WTC11 (cell line): ENCODE data around the gene CTDSPL. TPM values are rescaled to one million over a fixed set of nuclear protein-coding genes. Genes with fewer than 3 reads are reported as not detected.

Experiments
- ATAC-seq: fragments of 200-7000 bp; cut with Tn5 transposase; 2 replicates; pipeline ENCODE4 v1.10.0; 2021; ENCODE audit warnings: mild to moderate bottlenecking, moderate library complexity
- CTCF ChIA-PET: fragments of 300-600 bp; sonication (Branson Sonifier 250); formaldehyde crosslinking; loops from one replicate; lab custom pipeline; 2021; ENCODE audit warnings: antibody characterized with exemption; lab: Charles Lee
- POLR2A ChIA-PET: fragments of 350-600 bp; sonication (Branson Sonifier 250); formaldehyde crosslinking; loops from one replicate; lab custom pipeline; 2021; ENCODE audit warnings: antibody characterized with exemption; lab: Charles Lee
- DNase-seq: peaks from one replicate; pipeline ENCODE4 v3.0.0; 2021; ENCODE audit warnings: low spot score
- H3K27ac Mint-ChIP-seq: 2 replicates; pipeline ENCODE4 v1.8.0; 2021; ENCODE audit warnings: mixed read lengths
- H3K27me3 Mint-ChIP-seq: 2 replicates; pipeline ENCODE4 v1.8.0; 2021; ENCODE audit warnings: low read depth, mild to moderate bottlenecking, moderate library complexity, mixed read lengths
- H3K36me3 Mint-ChIP-seq: 2 replicates; pipeline ENCODE4 v1.8.0; 2021; ENCODE audit warnings: mixed read lengths
- H3K4me1 Mint-ChIP-seq: 2 replicates; pipeline ENCODE4 v1.8.0; 2022; ENCODE audit warnings: mixed read lengths
- H3K4me3 Mint-ChIP-seq: 2 replicates; pipeline ENCODE4 v1.8.0; 2021; ENCODE audit warnings: mild to moderate bottlenecking, moderate library complexity, mixed read lengths
- H3K9me3 Mint-ChIP-seq: 2 replicates; pipeline ENCODE4 v1.8.0; 2021; ENCODE audit warnings: mixed read lengths
- ATF1 ChIP-seq: sonication (generic); formaldehyde crosslinking; IDR thresholded peaks from 2 replicates; pipeline ENCODE4 v1.8.1; 2023; ENCODE audit warnings: mild to moderate bottlenecking, moderate library complexity, missing genetic modification reagents
- CREB1 ChIP-seq: sonication (generic); formaldehyde crosslinking; IDR thresholded peaks from 2 replicates; pipeline ENCODE4 v1.8.0; 2023; ENCODE audit warnings: mild to moderate bottlenecking, missing genetic modification reagents
- CREM ChIP-seq: sonication (generic); formaldehyde crosslinking; IDR thresholded peaks from 2 replicates; pipeline ENCODE4 v1.8.1; 2022; ENCODE audit warnings: mild to moderate bottlenecking, missing genetic modification reagents, moderate library complexity
- ELF4 ChIP-seq: sonication (generic); formaldehyde crosslinking; IDR thresholded peaks from 2 replicates; pipeline ENCODE4 v1.8.1; 2022; ENCODE audit warnings: low read depth, mild to moderate bottlenecking, moderate library complexity, missing genetic modification reagents
- FOXK1 ChIP-seq: sonication (generic); formaldehyde crosslinking; IDR thresholded peaks from 2 replicates; pipeline ENCODE4 v1.8.0; 2022; ENCODE audit warnings: mild to moderate bottlenecking, moderate library complexity, missing genetic modification reagents
- GABPB1 ChIP-seq: sonication (generic); formaldehyde crosslinking; IDR thresholded peaks from 2 replicates; pipeline ENCODE4 v1.8.1; 2023; ENCODE audit warnings: mild to moderate bottlenecking, missing genetic modification reagents
- GRHL2 ChIP-seq: fragments of 250-450 bp; sonication (Bioruptor Pico); IDR thresholded peaks from 2 replicates; pipeline ENCODE4 v1.8.0; 2022; ENCODE audit warnings: mild to moderate bottlenecking, moderate library complexity; ENCODE audit not compliant: insufficient replicate concordance, severe bottlenecking
- IRF2 ChIP-seq: sonication (generic); formaldehyde crosslinking; IDR thresholded peaks from 2 replicates; pipeline ENCODE4 v1.8.0; 2022; ENCODE audit warnings: low read depth, missing genetic modification reagents, borderline replicate concordance
- KAT7 ChIP-seq: sonication (generic); formaldehyde crosslinking; IDR thresholded peaks from 2 replicates; pipeline ENCODE4 v1.8.1; 2023; ENCODE audit warnings: missing genetic modification reagents, mild to moderate bottlenecking, borderline replicate concordance
- NFE2L1 ChIP-seq: sonication (generic); formaldehyde crosslinking; IDR thresholded peaks from 2 replicates; pipeline ENCODE4 v1.8.1; 2023; ENCODE audit warnings: missing genetic modification reagents
- NR1H2 ChIP-seq: sonication (generic); formaldehyde crosslinking; IDR thresholded peaks from 2 replicates; pipeline ENCODE4 v1.9.0; 2021; ENCODE audit warnings: mild to moderate bottlenecking, moderate library complexity, missing genetic modification reagents
- OVOL2 ChIP-seq: fragments of 250-450 bp; sonication (Bioruptor Pico); IDR thresholded peaks from 2 replicates; pipeline ENCODE4 v1.9.0; 2021; ENCODE audit warnings: mild to moderate bottlenecking, borderline replicate concordance
- RELA ChIP-seq: sonication (generic); formaldehyde crosslinking; IDR thresholded peaks from 2 replicates; pipeline ENCODE4 v1.8.1; 2022; ENCODE audit warnings: missing genetic modification reagents, mild to moderate bottlenecking, borderline replicate concordance
- SP1 ChIP-seq: sonication (generic); formaldehyde crosslinking; conservative IDR thresholded peaks from 2 replicates; pipeline ENCODE4 v1.8.1; 2022; ENCODE audit warnings: missing genetic modification reagents
- TCF7 ChIP-seq: sonication (generic); formaldehyde crosslinking; IDR thresholded peaks from 2 replicates; pipeline ENCODE4 v1.8.0; 2022; ENCODE audit warnings: mild to moderate bottlenecking, low read depth, missing genetic modification reagents, moderate library complexity
- TEAD1 ChIP-seq: sonication (generic); formaldehyde crosslinking; IDR thresholded peaks from 2 replicates; pipeline ENCODE4 v1.8.0; 2022; ENCODE audit warnings: mild to moderate bottlenecking, missing genetic modification reagents
- TP53 ChIP-seq: sonication (generic); formaldehyde crosslinking; IDR thresholded peaks from 2 replicates; pipeline ENCODE4 v1.8.1; 2023; ENCODE audit warnings: mild to moderate bottlenecking, missing genetic modification reagents
- ZNF138 ChIP-seq: sonication (generic); formaldehyde crosslinking; conservative IDR thresholded peaks from 2 replicates; pipeline ENCODE4 v1.8.1; 2022; ENCODE audit warnings: mild to moderate bottlenecking, moderate library complexity, missing genetic modification reagents
- ZNF219 ChIP-seq: sonication (generic); formaldehyde crosslinking; IDR thresholded peaks from 2 replicates; pipeline ENCODE4 v1.8.0; 2023; ENCODE audit warnings: missing genetic modification reagents, mild to moderate bottlenecking, borderline replicate concordance
- ZNF232 ChIP-seq: sonication (generic); formaldehyde crosslinking; IDR thresholded peaks from 2 replicates; pipeline ENCODE4 v1.8.0; 2022; ENCODE audit warnings: mild to moderate bottlenecking, missing genetic modification reagents
- ZNF396 ChIP-seq: fragments of 250-450 bp; sonication (Bioruptor Pico); IDR thresholded peaks from 2 replicates; pipeline ENCODE4 v1.8.0; 2021; ENCODE audit warnings: mild to moderate bottlenecking, moderate library complexity, borderline replicate concordance
- ZNF416 ChIP-seq: fragments of 250-450 bp; sonication (Bioruptor Pico); IDR thresholded peaks from 2 replicates; pipeline ENCODE4 v1.9.0; 2021; ENCODE audit warnings: mild to moderate bottlenecking, inconsistent platforms
- total RNA-seq: library from RNA; stranded (reverse); gene quantifications from 3 replicates; pipeline ENCODE4 v1.2.3, GENCODE V29; 2021
- TF ChIP-seq, protein P1 (sequence below): fragments of 250-450 bp; sonication (Bioruptor Pico); IDR thresholded peaks from 2 replicates; pipeline ENCODE4 v1.9.0; 2021; ENCODE audit warnings: moderate library complexity, mild to moderate bottlenecking, inconsistent platforms, borderline replicate concordance
- TF ChIP-seq, protein P2 (sequence below): sonication (generic); formaldehyde crosslinking; IDR thresholded peaks from 2 replicates; pipeline ENCODE4 v1.8.0; 2022; ENCODE audit warnings: mild to moderate bottlenecking, missing genetic modification reagents
- TF ChIP-seq, protein P3 (sequence below): sonication (generic); formaldehyde crosslinking; IDR thresholded peaks from 2 replicates; pipeline ENCODE4 v1.8.0; 2022; ENCODE audit warnings: mild to moderate bottlenecking, missing genetic modification reagents
- TF ChIP-seq, protein P4 (sequence below): sonication (generic); formaldehyde crosslinking; IDR thresholded peaks from 2 replicates; pipeline ENCODE4 v1.8.1; 2023; ENCODE audit warnings: mild to moderate bottlenecking, missing genetic modification reagents, moderate library complexity
- TF ChIP-seq, protein P5 (sequence below): sonication (generic); formaldehyde crosslinking; conservative IDR thresholded peaks from 2 replicates; pipeline ENCODE4 v1.8.1; 2022; ENCODE audit warnings: mild to moderate bottlenecking, missing genetic modification reagents
- TF ChIP-seq, protein P6 (sequence below): fragments of 250-450 bp; sonication (Bioruptor Pico); conservative IDR thresholded peaks from 2 replicates; pipeline ENCODE4 v1.9.0; 2021; ENCODE audit warnings: mild to moderate bottlenecking
- TF ChIP-seq, protein P7 (sequence below): sonication (generic); formaldehyde crosslinking; IDR thresholded peaks from 2 replicates; pipeline ENCODE4 v1.8.1; 2023; ENCODE audit warnings: mild to moderate bottlenecking, moderate library complexity, missing genetic modification reagents

The CTDSPL gene
- total RNA-seq, 1 experiment from 2014 or later: 41.2 TPM

DNA sequence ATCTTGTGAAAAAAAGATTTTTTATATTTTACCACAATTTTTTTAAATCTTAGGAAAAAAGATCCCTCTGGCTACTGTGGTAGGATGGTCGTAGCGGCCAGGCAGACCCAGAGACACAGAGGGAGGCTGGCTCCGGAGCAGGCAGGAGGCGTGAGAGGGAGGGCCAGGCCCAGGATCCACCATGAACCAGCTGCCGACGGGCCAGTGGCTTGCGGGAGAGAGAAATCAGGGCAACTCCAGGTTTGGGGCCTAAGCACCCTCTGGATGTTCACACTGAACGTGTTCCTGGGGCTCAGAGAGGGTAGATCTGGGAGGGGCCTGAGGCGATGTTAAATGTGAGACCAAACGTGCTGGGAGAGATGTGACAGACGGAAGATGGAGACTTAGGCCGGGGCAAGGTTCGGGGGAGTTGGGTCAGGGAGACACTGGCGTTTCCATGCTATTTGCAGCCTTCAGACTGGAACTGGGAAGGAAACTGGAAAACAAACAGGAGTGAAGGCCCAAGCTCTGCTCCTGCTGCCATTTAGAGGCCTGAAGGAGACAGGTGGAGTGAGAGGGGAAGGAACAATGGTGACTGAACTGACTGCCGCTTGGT is 127.3 kb downstream of the CTDSPL start:
- no peak overlapping the region for H3K4me3 Mint-ChIP-seq
- ChIA-PET POLR2A (no interaction called here), CTCF (interaction anchor here (1.5 kb wide), 1 partner anchor 15 kb away, joined by 9 read pairs; no protein-coding TSS in a partner anchor)
- ATAC-seq (no peak), DNase-seq (no peak)
- H3K36me3 Mint-ChIP-seq: no peaks in the 10 kb centered on the region
- H3K9me3 Mint-ChIP-seq: no peaks in the 10 kb centered on the region
- no peak overlapping the region for H3K27ac Mint-ChIP-seq
- peaks cover 12% of the 10 kb centered on the region for H3K4me1 Mint-ChIP-seq
- TF ChIP-seq FOXK1: no peak
- TF ChIP-seq GABPB1: no peak
- TF ChIP-seq ZNF219: no peak
- no peak for TF ChIP-seq ELF4 (CRISPR knock-in tag)
- TF ChIP-seq GRHL2 (CRISPR knock-in tag): no peak
- TF ChIP-seq ATF1 (CRISPR knock-in tag): no peak
- no peak for TF ChIP-seq ZNF396 (CRISPR knock-in tag)
- TF ChIP-seq KAT7 (CRISPR knock-in tag): no peak
- no peak for TF ChIP-seq TCF7 (CRISPR knock-in tag)
- TF ChIP-seq NR1H2 (CRISPR knock-in tag): no peak
- TF ChIP-seq, protein P1, sequence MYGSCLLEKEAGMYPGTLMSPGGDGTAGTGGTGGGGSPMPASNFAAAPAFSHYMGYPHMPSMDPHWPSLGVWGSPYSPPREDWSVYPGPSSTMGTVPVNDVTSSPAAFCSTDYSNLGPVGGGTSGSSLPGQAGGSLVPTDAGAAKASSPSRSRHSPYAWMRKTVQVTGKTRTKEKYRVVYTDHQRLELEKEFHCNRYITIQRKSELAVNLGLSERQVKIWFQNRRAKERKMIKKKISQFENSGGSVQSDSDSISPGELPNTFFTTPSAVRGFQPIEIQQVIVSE (CRISPR knock-in tag): no peak
- TF ChIP-seq NFE2L1 (CRISPR knock-in tag): no peak
- TF ChIP-seq, protein P2, sequence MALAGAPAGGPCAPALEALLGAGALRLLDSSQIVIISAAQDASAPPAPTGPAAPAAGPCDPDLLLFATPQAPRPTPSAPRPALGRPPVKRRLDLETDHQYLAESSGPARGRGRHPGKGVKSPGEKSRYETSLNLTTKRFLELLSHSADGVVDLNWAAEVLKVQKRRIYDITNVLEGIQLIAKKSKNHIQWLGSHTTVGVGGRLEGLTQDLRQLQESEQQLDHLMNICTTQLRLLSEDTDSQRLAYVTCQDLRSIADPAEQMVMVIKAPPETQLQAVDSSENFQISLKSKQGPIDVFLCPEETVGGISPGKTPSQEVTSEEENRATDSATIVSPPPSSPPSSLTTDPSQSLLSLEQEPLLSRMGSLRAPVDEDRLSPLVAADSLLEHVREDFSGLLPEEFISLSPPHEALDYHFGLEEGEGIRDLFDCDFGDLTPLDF (CRISPR knock-in tag): no peak
- TF ChIP-seq ZNF138 (CRISPR knock-in tag): no peak
- TF ChIP-seq SP1: no peak
- TF ChIP-seq RELA (CRISPR knock-in tag): no peak
- TF ChIP-seq, protein P3, sequence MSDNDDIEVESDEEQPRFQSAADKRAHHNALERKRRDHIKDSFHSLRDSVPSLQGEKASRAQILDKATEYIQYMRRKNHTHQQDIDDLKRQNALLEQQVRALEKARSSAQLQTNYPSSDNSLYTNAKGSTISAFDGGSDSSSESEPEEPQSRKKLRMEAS: no peak
- H3K27me3 Mint-ChIP-seq: peaks cover 14% of the 10 kb centered on the region

DNA sequence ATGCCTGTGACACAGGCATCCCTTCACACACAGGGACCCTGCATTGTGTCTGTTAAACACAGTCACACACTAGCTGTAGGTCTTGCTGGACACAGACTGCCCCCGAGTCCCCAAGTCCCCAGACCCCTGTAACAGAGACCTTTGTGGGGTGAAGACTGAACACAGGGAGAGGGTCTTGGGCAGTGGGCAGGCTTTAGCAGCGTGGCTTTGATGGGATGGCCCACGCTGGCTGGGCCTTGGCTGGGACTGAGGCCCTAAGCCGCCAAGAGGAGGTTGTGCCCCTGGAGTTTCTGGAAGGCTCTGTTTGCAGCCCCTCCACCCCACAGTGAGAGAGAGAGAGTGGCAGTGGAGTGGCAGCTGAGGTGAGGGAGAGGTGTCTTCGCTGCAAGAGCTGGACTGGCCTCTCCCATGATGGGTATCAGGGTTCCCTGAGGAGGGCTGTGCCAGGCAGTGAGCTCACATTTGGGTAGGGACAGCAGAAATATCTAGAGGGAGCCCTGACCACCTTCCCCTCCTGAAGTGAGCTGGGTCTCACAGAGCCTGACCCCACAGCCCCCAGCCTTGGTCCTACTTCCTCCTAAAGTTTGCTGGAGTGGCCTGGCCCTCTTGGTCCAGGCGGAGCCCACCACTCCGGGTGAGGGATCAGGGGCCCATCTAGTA is 128.3 kb downstream of the CTDSPL start:
- DNase-seq (no peak), ATAC-seq (no peak)
- no peak overlapping the region for H3K27ac Mint-ChIP-seq
- no peaks in the 10 kb centered on the region for H3K9me3 Mint-ChIP-seq
- TF ChIP-seq, protein P4, sequence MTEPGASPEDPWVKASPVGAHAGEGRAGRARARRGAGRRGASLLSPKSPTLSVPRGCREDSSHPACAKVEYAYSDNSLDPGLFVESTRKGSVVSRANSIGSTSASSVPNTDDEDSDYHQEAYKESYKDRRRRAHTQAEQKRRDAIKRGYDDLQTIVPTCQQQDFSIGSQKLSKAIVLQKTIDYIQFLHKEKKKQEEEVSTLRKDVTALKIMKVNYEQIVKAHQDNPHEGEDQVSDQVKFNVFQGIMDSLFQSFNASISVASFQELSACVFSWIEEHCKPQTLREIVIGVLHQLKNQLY (CRISPR knock-in tag): no peak
- TF ChIP-seq TCF7 (CRISPR knock-in tag) (no peak), TP53 (no peak), CREM (CRISPR knock-in tag) (no peak), ZNF416 (no peak), OVOL2 (no peak), RELA (CRISPR knock-in tag) (no peak), CREB1 (CRISPR knock-in tag) (no peak), ZNF232 (CRISPR knock-in tag) (no peak), TEAD1 (CRISPR knock-in tag) (no peak), IRF2 (no peak), ELF4 (CRISPR knock-in tag) (no peak)
- TF ChIP-seq, protein P5, sequence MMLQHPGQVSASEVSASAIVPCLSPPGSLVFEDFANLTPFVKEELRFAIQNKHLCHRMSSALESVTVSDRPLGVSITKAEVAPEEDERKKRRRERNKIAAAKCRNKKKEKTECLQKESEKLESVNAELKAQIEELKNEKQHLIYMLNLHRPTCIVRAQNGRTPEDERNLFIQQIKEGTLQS: no peak
- TF ChIP-seq, protein P6, sequence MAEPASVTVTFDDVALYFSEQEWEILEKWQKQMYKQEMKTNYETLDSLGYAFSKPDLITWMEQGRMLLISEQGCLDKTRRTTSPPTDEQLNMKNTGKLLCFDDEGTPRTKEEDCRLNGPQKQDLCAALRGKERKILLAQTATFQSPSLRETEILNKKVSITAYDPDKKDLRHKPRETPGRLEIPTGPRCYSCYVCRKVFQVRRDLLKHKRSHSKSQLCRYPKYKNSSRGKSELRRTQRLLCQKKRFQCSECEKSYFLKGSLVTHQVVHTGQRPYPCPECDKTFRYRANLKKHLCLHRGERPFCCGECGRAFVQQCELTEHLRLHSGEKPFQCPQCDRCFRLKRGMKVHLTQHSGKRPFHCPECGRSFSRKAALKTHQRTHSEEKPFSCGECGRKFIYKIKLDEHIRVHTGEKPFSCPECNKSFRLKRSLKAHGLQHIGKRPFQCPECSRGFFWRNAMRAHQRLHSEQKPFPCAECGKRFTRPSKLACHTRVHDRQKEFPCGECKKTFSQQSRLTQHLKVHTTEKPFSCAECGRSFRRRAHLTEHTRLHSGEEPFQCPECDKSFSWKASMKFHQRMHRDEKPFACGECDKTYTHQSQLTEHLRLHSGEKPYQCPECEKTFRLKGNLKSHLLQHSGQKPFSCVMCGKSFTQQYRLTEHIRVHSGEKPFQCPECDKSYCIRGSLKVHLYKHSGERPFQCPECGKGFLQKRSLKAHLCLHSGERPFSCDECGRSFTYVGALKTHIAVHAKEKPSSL: no peak
- TF ChIP-seq, protein P7, sequence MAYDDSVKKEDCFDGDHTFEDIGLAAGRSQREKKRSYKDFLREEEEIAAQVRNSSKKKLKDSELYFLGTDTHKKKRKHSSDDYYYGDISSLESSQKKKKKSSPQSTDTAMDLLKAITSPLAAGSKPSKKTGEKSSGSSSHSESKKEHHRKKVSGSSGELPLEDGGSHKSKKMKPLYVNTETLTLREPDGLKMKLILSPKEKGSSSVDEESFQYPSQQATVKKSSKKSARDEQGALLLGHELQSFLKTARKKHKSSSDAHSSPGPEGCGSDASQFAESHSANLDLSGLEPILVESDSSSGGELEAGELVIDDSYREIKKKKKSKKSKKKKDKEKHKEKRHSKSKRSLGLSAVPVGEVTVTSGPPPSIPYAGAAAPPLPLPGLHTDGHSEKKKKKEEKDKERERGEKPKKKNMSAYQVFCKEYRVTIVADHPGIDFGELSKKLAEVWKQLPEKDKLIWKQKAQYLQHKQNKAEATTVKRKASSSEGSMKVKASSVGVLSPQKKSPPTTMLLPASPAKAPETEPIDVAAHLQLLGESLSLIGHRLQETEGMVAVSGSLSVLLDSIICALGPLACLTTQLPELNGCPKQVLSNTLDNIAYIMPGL: no peak
- H3K36me3 Mint-ChIP-seq: no peaks in the 10 kb centered on the region
- ChIA-PET POLR2A (no interaction called here), CTCF (interaction anchor here (1.1 to 1.5 kb wide), 3 partner anchors 13 to 22 kb away, joined by 3 to 9 read pairs (median 5); no protein-coding TSS in a partner anchor)
- no peak overlapping the region for H3K4me3 Mint-ChIP-seq
- peaks cover 14% of the 10 kb centered on the region for H3K27me3 Mint-ChIP-seq
- peaks cover 21% of the 10 kb centered on the region for H3K4me1 Mint-ChIP-seq
